Ovary (tissue), 9 donors: ENCODE results near the gene ANKH. TPM values are rescaled to one million over a fixed set of nuclear protein-coding genes. Genes with fewer than 3 reads are reported as not detected.

Source experiments
- DNase-seq, 5 donors: peaks; one replicate each; pipeline ENCODE4 v3.0.0-alpha.2; 2019 to 2020
- H3K27ac ChIP-seq, 2 donors: fragments of 200-600 bp; one replicate each; pipeline versions ENCODE4 v1.5.1 to v1.8.0; 2019 to 2022
- H3K27me3 ChIP-seq: fragments of 200-600 bp; one replicate; pipeline ENCODE4 v1.8.0; 2022
- H3K36me3 ChIP-seq: fragments of 200-600 bp; sonication (generic); one replicate; pipeline ENCODE4 v1.5.1; 2019
- H3K4me1 ChIP-seq: one replicate; pipeline ENCODE4 v1.8.1; 2013; ENCODE audit warnings: mild to moderate bottlenecking, moderate library complexity; ENCODE audit not compliant: insufficient read depth
- H3K4me3 ChIP-seq: fragments of 200-600 bp; sonication (generic); one replicate; pipeline ENCODE4 v1.5.1; 2017
- H3K9me3 ChIP-seq, 2 donors: fragments of 200-600 bp in 1 of 2; sonication (generic) in 1 of 2; one replicate each; pipeline versions ENCODE4 v1.5.1 to v1.8.1; 2013 to 2019; ENCODE audit warnings: mild to moderate bottlenecking in 1 of 2, moderate library complexity in 1 of 2
- CTCF ChIP-seq, 3 donors: fragments of 450-650 bp in 2 of 3; fragments of 200-600 bp in 1 of 3; IDR thresholded peaks; one replicate each; pipeline versions ENCODE4 v1.5.1 to v1.8.0; 2016 to 2022; ENCODE audit warnings: antibody characterized with exemption in 3 of 3, mild to moderate bottlenecking in 1 of 3
- EP300 ChIP-seq: sonication (generic); formaldehyde crosslinking; IDR thresholded peaks from one replicate; pipeline ENCODE4 v1.6.1; 2017; ENCODE audit warnings: antibody characterized with exemption
- POLR2A ChIP-seq: fragments of 450-650 bp; IDR thresholded peaks from one replicate; pipeline ENCODE4 v1.6.1; 2017; ENCODE audit warnings: antibody characterized with exemption, mild to moderate bottlenecking, moderate library complexity
- WGBS, 3 donors: extraction: QIAGEN DNeasy Blood & Tissue Kit in 1 of 3; methylation state at CpG; one replicate each; pipeline versions ENCODE4 v1.1.5 to v1.1.7; 2013 to 2017; 5-methylcytosine and 5-hydroxymethylcytosine counted together
- intact Hi-C, 4 donors: fragments of 100-400 bp; cut with DNase I; formaldehyde crosslinking; loops; one replicate each; pipeline versions ENCODE4 v1.11.0 to v1.15.1; 2022 to 2023
- polyA plus RNA-seq, 2 donors: library from polyadenylated mRNA; stranded (reverse); fragments of 200-250 nt in 1 of 2; fragments of 350-450 nt in 1 of 2; fragmentation: Illumina TruSeq in 1 of 2; extraction: RNeasy Lipid Tissue Mini Kit (QIAGEN cat#74804) in 1 of 2; gene quantifications; one replicate each; pipeline ENCODE4 v1.2.3, GENCODE V29; 2013 to 2014
- total RNA-seq, 7 donors: library from RNA; depleted of rRNA in 2 of 7; stranded (reverse); fragments of >200 nt in 2 of 7; fragmentation: NEBNext Ultra II Directional in 3 of 7; extraction: Animal tissue kit (Norgen Biotek cat#: 25700) in 3 of 7; gene quantifications; one replicate each; pipeline versions ENCODE4 v1.1.0 to v1.2.4, GENCODE V29; 2016 to 2023
- donor health status: DM: no; HTN: no; CAD: no; lungs with moderate emphysema.
- donor health status: DM: no; HTN: no; CAD: no.
- donor health status: Bipolar disorder and iron deficiency.
- donor health status: DM: yes; HTN: yes; CAD: no.
- donor health status: DM: no; HTN: no; CAD: no.
- donor health status: DM: yes; HTN: yes; CAD: no.

ANKH gene
- total and polyA plus RNA-seq, 9 donors: 17.2 to 80.7 (median 44.6) TPM

DNA sequence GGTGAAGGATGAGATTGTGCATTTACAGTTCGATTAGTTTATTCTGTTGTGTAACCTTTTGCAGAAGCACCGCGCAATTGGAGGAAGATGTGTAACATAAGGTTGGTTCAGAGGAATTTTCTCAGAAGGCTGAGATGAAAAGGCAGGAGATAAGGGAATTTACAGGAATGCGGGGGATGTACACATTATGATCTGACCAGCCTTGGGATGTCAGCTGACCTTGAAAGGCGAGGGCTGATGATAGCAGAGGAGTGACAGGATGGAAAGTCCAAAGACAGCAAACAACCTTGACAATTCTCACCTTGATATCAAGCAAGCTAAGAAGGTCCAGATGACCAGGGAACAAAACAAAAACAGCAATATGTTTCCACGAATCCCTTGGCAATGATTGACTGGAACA lies 118.3 kb downstream of the ANKH start:
- Histone ChIP-seq H3K36me3 (no peaks in the 10 kb centered on the region), H3K27me3 (no peaks in the 10 kb centered on the region), H3K27ac (no peak overlapping the region), H3K4me1 (peaks cover 2% of the 10 kb centered on the region), H3K4me3 (no peak overlapping the region), H3K9me3 (no peaks in the 10 kb centered on the region)
- DNase-seq: no peak
- WGBS, 3 donors: 17 to 37% (median 23%) methylated on average over 6 of the region's 6 CpGs
- intact Hi-C loops: no loop called here
- TF ChIP-seq CTCF (IDR thresholded peaks at IDR 0.05) (no peak), POLR2A (no peak)

GRCh38 chr5:14752497-14753071 lies 119.0 kb downstream of the ANKH start:
- 72 to 75% (median 74%) methylated on average over 6 of the region's 6 CpGs for WGBS, 3 donors
- no peaks in the 10 kb centered on the region for H3K36me3 ChIP-seq

DNA sequence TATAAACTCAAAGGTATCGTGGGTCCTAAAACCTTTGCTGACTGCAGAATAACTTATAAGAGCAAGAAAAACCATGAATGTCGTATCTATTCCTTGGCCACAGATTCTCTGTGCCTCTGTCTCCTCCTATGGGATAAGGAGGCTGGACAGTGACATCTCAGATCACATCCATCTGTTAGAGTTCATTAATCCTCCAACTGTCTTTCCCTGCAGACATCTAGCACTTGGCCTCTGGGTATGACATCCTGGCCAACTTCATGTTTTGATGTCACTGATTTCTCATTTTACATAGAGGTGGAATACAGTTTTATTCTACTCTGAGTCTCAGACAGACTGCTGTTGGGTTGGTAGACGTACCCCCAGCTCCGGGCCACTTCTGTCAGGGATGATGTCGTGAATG lies 120.9 kb downstream of the ANKH start:
- DNase-seq: no peak

More at GRCh38 chr5:14752497-14753071, 119.0 kb downstream of the ANKH start:
- Histone ChIP-seq H3K4me1 (peaks cover 2% of the 10 kb centered on the region), H3K9me3 (no peaks in the 10 kb centered on the region), H3K4me3 (no peak overlapping the region), H3K27ac (no peak overlapping the region), H3K27me3 (no peaks in the 10 kb centered on the region)
- intact Hi-C loops: no loop called here
- no peak for TF ChIP-seq CTCF (IDR thresholded peaks at IDR 0.05)
- no peak for TF ChIP-seq POLR2A
- no peak for TF ChIP-seq EP300
- no peak for DNase-seq

GRCh38 chr5:14749579-14750101 lies 121.9 kb downstream of the ANKH start:
- H3K4me1 ChIP-seq: peaks cover 2% of the 10 kb centered on the region
- WGBS, 3 donors: 69 to 76% (median 75%) methylated on average over 4 of the region's 4 CpGs
- intact Hi-C loops: no loop called here
- no peaks in the 10 kb centered on the region for H3K36me3 ChIP-seq
- H3K27me3 ChIP-seq: no peaks in the 10 kb centered on the region
- no peak for TF ChIP-seq CTCF (IDR thresholded peaks at IDR 0.05)
- no peak for TF ChIP-seq EP300
- no peak for TF ChIP-seq POLR2A
- H3K9me3 ChIP-seq: no peaks in the 10 kb centered on the region
- H3K4me3 ChIP-seq: no peak overlapping the region
- DNase-seq: no peak
- no peak overlapping the region for H3K27ac ChIP-seq

More for the DNA sequence above, 120.9 kb downstream of the ANKH start:
- H3K27me3 ChIP-seq: no peaks in the 10 kb centered on the region
- no peaks in the 10 kb centered on the region for H3K36me3 ChIP-seq
- intact Hi-C loops: no loop called here
- TF ChIP-seq EP300 (no peak), CTCF (IDR thresholded peaks at IDR 0.05) (no peak), POLR2A (no peak)
- H3K27ac ChIP-seq: no peak overlapping the region
- 97 to 100% (median 97%) methylated on average over 5 of the region's 5 CpGs for WGBS, 3 donors
- no peak overlapping the region for H3K4me3 ChIP-seq
- H3K4me1 ChIP-seq: peaks cover 2% of the 10 kb centered on the region
- no peaks in the 10 kb centered on the region for H3K9me3 ChIP-seq
